AML-193 (cell line): ENCODE data around the gene ZNF22.
"Not testable (repeated sequence)": the region's sequence is repeated elsewhere in the genome, so short reads cannot be mapped to it uniquely, and the experiment has no call there.

Source experiments
- DNase-seq, 2 experiments: peaks; one replicate each; lab custom pipeline; 2025; lab: John Stamatoyannopoulos, UW

The ZNF22 gene

GRCh38 chr10:44991571-44991970 is 9.2 kb upstream of the ZNF22 start:
- no peak for DNase-seq

- no peak for DNase-seq
These were observed 8.5 kb upstream of the ZNF22 start for GRCh38 chr10:44992070-44992731.

GRCh38 chr10:44992732-44993225 is 7.9 kb upstream of the ZNF22 start:
- DNase-seq, result no peak

- DNase-seq, result no peak
These were observed 7.3 kb upstream of the ZNF22 start for GRCh38 chr10:44993226-44993921.

- DNase-seq, result no peak
These were observed 6.6 kb upstream of the ZNF22 start for GRCh38 chr10:44993922-44994751.

- DNase-seq, result no peak
These were observed 5.8 kb upstream of the ZNF22 start for GRCh38 chr10:44994752-44995530.

GRCh38 chr10:44995581-44995913 is 5.2 kb upstream of the ZNF22 start:
- DNase-seq, result no peak

GRCh38 chr10:44995914-44996669 is 4.6 kb upstream of the ZNF22 start:
- no peak for DNase-seq

GRCh38 chr10:44997105-44997748 is 3.5 kb upstream of the ZNF22 start:
- no peak for DNase-seq

- DNase-seq, result no peak
These were observed 2.5 kb upstream of the ZNF22 start for GRCh38 chr10:44998146-44998631.

GRCh38 chr10:45000138-45000751 is 478 bp upstream of the ZNF22 start:
- DNase-seq, result peak; percentile 52 to 53

- peak; percentile 65 to 70 for DNase-seq
These were observed 842 bp downstream of the ZNF22 start for GRCh38 chr10:45001381-45002148.

- no peak for DNase-seq
These were observed 2.8 kb downstream of the ZNF22 start for GRCh38 chr10:45003432-45004000.

GRCh38 chr10:45004661-45005060 is 3.9 kb downstream of the ZNF22 start:
- DNase-seq, result no peak

GRCh38 chr10:45005284-45005683 is 4.6 kb downstream of the ZNF22 start:
- no peak for DNase-seq

- no peak for DNase-seq
These were observed 5.7 kb downstream of the ZNF22 start for GRCh38 chr10:45006276-45007030.

- peak; percentile 93 to 94 for DNase-seq
These were observed 7.9 kb downstream of the ZNF22 start for GRCh38 chr10:45008524-45009161.

- not testable (repeated sequence) for DNase-seq
These were observed 13.8 kb downstream of the ZNF22 start for GRCh38 chr10:45014557-45014956.
